SK-N-MC (cell line): Measurements from ENCODE around the gene DCLK1.

Experiments used
- DNase-seq: peaks from one replicate; pipeline ENCODE4 v3.0.0-alpha.2; 2011; ENCODE audit warnings: low read depth, low spot score
- H3K27ac ChIP-seq: fragments of 200-600 bp; sonication (generic); 2 replicates; pipeline ENCODE4 v1.5.1; 2016; ENCODE audit warnings: mixed run types
- H3K36me3 ChIP-seq: fragments of 200-600 bp; sonication (generic); 2 replicates; pipeline ENCODE4 v1.6.1; 2017; ENCODE audit warnings: antibody characterized with exemption, low read length, mixed read lengths; ENCODE audit not compliant: insufficient read depth
- H3K4me3 ChIP-seq: fragments of 200-600 bp; sonication (generic); 2 replicates; pipeline ENCODE4 v1.5.1; 2016
- H3K9ac ChIP-seq: fragments of 200-600 bp; sonication (generic); 2 replicates; pipeline ENCODE4 v1.8.0; 2017; ENCODE audit warnings: mixed run types, mixed read lengths; ENCODE audit not compliant: insufficient read length
- H3K9me3 ChIP-seq: fragments of 200-600 bp; sonication (generic); 2 replicates; pipeline ENCODE4 v1.6.1; 2017; ENCODE audit warnings: low read depth, mild to moderate bottlenecking, antibody characterized with exemption, low read length, moderate library complexity, mixed read lengths
- EZH2 ChIP-seq: fragments of 200-600 bp; sonication (generic); IDR thresholded peaks from one replicate; pipeline ENCODE4 v1.6.1; 2017; ENCODE audit warnings: antibody characterized with exemption
- FOXP2 ChIP-seq: optimal IDR thresholded peaks from 2 replicates; pipeline ENCODE3; 2011; ENCODE audit warnings: mild to moderate bottlenecking, moderate library complexity; ENCODE audit not compliant: insufficient read depth; ENCODE audit errors: extremely low read length, control extremely low read depth
- POLR2AphosphoS5 ChIP-seq: IDR thresholded peaks from 2 replicates; pipeline ENCODE4 v1.6.1; 2012; ENCODE audit warnings: mild to moderate bottlenecking, low read depth, low read length, borderline replicate concordance

DCLK1 gene

DNA sequence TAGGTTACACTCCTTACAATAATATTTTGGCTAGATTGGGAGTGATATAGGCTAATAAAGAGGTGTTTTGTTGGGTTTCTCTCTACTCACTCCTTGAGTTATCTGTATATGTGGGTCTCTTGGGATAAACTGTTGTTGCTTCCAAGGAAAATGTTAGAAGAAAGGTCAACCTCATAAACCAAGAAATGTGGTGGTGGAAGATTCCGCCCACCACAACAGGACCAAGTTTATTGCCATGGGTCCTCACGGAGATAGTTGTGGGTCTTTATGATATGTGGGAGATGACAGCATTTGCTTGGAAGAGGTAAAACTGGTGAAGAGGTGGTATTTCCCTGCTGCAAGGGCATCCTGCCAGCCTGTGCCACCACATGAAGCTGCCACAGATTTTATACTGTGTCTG lies 259.6 kb downstream of the DCLK1 start:
- no peak for DNase-seq

DNA sequence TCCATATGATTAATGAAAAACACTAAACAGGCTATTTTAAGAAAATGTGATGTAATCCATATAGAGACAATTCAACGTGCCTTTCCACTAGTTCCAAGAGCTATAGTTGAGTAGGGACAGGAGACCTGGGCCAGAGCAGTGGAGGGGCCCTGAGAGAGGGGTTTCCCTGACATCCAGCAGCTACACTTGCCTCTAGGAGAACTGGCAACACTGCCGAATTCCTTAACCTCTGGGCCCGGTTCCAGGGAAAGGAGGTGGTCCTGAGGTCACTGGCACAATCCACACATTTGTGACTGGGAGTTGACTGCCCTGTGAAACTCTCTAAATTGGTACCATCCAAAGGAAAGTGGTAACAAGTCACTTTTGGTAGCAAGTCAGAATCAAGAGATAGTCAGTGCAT lies 264.4 kb downstream of the DCLK1 start:
- Histone ChIP-seq H3K36me3 (no peaks in the 10 kb centered on the region), H3K4me3 (no peak overlapping the region), H3K27ac (no peak overlapping the region), H3K9ac (no peak overlapping the region), H3K9me3 (no peaks in the 10 kb centered on the region)
- TF ChIP-seq EZH2 (no peak), POLR2AphosphoS5 (no peak)
- DNase-seq, result no peak

More for the DNA sequence above, 259.6 kb downstream of the DCLK1 start:
- Histone ChIP-seq H3K36me3 (no peaks in the 10 kb centered on the region), H3K27ac (no peak overlapping the region), H3K9ac (no peak overlapping the region), H3K4me3 (no peak overlapping the region), H3K9me3 (no peaks in the 10 kb centered on the region)
- TF ChIP-seq FOXP2, result no peak
- TF ChIP-seq POLR2AphosphoS5, result no peak
- no peak for TF ChIP-seq EZH2

DNA sequence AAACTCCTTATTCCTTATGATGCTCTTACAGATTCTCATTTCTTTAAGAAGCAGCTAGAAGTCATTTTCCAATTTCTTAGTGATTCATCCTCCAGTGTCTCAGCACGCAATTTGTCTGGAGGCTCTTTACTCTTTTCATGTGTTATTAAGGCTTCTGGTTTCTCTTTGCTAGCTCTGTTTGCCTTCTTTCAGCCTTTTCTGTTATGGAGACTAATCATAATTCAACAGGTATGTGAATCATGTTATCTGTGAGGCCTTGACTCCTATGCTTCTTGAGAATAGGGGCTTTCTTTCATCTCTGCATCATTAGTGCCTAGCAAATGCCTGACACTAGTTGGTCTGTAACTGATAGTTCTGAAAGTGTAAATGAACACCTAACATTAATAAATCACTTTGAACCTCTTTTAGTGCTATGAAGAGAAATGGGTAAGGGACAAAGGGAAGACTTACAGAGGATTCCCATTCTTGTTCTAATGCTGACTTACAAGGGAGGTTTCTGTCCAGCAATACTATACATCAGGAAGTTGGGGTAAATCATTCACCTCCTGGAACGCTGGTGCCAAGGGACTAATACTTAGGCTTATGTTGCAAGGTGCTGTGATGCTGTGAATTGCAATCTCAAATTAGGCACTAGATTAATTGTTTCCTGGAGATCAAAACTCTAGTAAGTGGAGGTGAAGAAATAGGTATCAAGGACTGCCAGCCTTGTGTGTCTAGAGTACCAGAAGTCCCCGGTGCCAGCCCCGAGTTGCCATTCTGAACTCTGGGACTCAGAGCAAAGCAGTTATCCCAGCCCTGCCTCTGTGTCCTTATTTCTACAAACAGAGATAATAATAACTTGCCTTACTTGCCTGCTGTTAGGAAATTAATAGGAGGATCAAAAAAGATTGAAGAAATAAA lies 265.6 kb downstream of the DCLK1 start:
- no peak overlapping the region for H3K27ac ChIP-seq
- no peak overlapping the region for H3K4me3 ChIP-seq
- no peaks in the 10 kb centered on the region for H3K9me3 ChIP-seq
- no peak for DNase-seq
- H3K9ac ChIP-seq, result no peak overlapping the region
- H3K36me3 ChIP-seq, result no peaks in the 10 kb centered on the region
- TF ChIP-seq POLR2AphosphoS5 (no peak), EZH2 (no peak), FOXP2 (no peak)

DNA sequence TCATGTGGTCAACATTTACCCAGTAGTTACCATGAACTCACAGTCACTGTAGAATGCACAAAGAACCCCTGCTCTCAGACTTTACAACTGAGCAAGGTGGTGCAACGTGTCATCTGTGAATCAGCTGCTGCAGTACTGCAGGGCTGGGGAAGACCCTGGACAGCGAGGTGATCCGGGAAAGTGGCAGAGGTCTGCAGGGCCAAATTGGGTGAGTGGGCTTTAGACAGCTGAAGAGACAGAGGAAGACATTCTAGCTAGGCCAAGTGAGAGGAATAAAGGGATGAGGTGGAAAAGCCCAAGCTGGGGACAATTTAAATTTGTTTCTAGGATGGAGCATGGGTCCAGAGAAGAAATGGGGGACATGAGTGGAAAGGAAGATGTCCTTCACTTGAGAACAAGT lies 270.5 kb downstream of the DCLK1 start:
- Histone ChIP-seq H3K9ac (no peak overlapping the region), H3K36me3 (no peaks in the 10 kb centered on the region), H3K27ac (no peak overlapping the region), H3K9me3 (no peaks in the 10 kb centered on the region), H3K4me3 (no peak overlapping the region)
- DNase-seq, result no peak
- TF ChIP-seq FOXP2 (no peak), EZH2 (no peak)

DNA sequence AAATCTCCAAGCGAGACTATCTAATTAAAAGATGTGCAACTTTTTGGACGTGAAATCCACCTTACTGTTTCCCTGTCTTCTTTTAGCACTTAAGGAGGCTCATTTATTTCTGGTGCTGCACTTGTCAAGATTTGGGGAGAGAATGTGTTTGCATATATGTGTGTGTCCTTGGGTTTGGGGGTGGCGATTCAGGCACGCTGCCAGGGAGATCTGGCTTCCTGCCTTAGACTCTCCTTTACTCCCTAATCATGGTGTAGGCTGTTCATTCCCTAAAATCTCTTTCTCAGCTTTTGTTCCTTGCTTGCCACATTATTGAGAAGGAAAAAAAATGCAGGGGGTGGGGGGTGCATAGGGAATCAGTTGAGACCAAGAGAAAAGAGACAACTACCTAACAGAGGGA lies 271.2 kb downstream of the DCLK1 start:
- H3K4me3 ChIP-seq, result no peak overlapping the region

DNA sequence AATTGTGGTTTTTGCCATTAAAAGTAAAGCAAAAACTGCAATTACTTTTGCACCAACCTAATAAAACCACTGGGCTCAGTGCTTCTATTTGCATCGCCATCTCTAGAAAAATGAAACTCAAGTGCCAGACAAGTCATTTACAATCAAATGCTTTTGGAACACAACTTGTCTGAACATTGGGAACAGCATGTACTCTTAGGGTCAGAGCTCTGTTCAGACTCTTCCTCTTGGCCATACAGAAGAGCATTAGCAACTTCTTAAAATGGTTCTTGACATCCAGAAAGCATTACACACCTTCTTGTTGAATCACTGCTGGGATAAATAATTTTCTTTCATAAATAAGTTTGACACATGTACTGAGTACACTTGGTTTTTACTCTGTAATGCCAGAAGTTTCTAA lies 272.5 kb downstream of the DCLK1 start:
- H3K9me3 ChIP-seq, result no peaks in the 10 kb centered on the region
- H3K36me3 ChIP-seq, result no peaks in the 10 kb centered on the region
- no peak for TF ChIP-seq FOXP2
- no peak for TF ChIP-seq EZH2
- TF ChIP-seq POLR2AphosphoS5, result no peak
- H3K4me3 ChIP-seq, result no peak overlapping the region
- no peak for DNase-seq
- no peak overlapping the region for H3K9ac ChIP-seq
- no peak overlapping the region for H3K27ac ChIP-seq

More for the DNA sequence above, 271.2 kb downstream of the DCLK1 start:
- TF ChIP-seq FOXP2, result no peak
- TF ChIP-seq POLR2AphosphoS5, result no peak
- TF ChIP-seq EZH2, result no peak
- DNase-seq, result no peak
- no peaks in the 10 kb centered on the region for H3K9me3 ChIP-seq
- H3K36me3 ChIP-seq, result no peaks in the 10 kb centered on the region
- no peak overlapping the region for H3K27ac ChIP-seq
- H3K9ac ChIP-seq, result no peak overlapping the region

DNA sequence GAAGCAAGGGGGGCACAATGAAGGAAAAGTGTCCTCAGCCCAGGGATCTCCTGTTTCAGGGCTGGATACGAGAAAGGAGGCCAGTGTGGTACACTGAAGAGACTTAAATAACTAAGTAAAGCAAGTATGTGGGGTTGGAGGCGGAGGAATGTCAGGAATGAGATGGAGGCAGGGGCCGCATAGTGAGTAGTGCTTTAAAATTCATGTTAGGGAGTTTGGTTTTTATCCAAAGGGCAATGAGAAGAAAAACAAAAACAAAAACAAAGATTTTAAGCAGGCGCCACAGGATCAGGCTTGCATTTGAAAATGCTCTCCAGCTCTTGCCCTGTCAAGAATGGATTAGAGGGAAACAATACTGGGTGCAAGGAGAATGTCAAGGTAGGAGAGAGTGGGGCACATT lies 273.4 kb downstream of the DCLK1 start:
- no peak overlapping the region for H3K27ac ChIP-seq
- DNase-seq, result no peak
- no peak overlapping the region for H3K9ac ChIP-seq
- H3K36me3 ChIP-seq, result no peaks in the 10 kb centered on the region
- TF ChIP-seq EZH2 (no peak), FOXP2 (no peak), POLR2AphosphoS5 (no peak)
- H3K9me3 ChIP-seq, result no peaks in the 10 kb centered on the region
- H3K4me3 ChIP-seq, result no peak overlapping the region

DNA sequence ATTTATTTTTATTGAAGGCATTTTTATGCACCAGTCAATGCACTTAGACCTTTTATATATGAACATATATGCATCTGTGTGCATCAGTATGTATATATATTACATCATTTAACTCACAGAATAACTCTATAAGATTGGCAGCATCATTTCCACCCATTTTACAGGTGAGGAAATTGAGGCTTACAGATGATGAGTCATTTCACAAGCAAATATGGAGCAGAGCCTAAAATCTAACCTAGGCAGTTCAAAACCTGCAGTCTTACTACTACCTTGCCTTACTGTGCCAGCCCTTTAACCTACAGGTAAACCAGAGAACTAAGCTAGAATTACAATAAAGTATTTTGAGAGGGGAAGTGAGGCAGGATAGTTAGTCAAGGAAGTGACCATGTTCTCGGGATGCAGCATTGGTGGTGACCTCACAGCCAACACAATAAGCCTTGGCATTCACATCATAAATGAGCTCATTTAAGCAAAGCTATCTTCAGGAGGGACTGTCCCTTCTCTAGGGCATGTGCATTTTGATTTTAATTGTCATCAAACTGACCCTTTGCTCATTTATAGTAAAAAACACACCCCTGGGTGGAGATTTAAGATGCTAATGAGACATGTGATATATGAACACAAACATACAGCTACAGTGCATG lies 274.3 kb downstream of the DCLK1 start:
- no peak overlapping the region for H3K4me3 ChIP-seq
- no peak for TF ChIP-seq EZH2
- TF ChIP-seq FOXP2, result no peak
- TF ChIP-seq POLR2AphosphoS5, result no peak

More for the DNA sequence above, 274.3 kb downstream of the DCLK1 start:
- H3K9ac ChIP-seq, result no peak overlapping the region
- H3K27ac ChIP-seq, result no peak overlapping the region
- no peaks in the 10 kb centered on the region for H3K9me3 ChIP-seq
- H3K36me3 ChIP-seq, result no peaks in the 10 kb centered on the region
- DNase-seq, result no peak
